Transverse colon (tissue), 4 donors: ENCODE measurements around the gene WDR7. TPM values are rescaled to one million over a fixed set of nuclear protein-coding genes. Genes with fewer than 3 reads are reported as not detected.

ENCODE experiments used
- DNase-seq: peaks from one replicate; pipeline ENCODE4 v3.0.0-alpha.2; 2019
- H3K27ac ChIP-seq, 4 donors: fragments of 200-600 bp; sonication (generic); 2 replicates each; pipeline ENCODE4 v1.5.1; 2016 to 2018; ENCODE audit warnings: inconsistent platforms in 4 of 4
- H3K27me3 ChIP-seq: fragments of 200-600 bp; sonication (generic); 2 replicates; pipeline ENCODE4 v1.5.1; 2017; ENCODE audit warnings: inconsistent platforms
- H3K36me3 ChIP-seq, 4 donors: fragments of 200-600 bp; sonication (generic); 2 replicates each; pipeline ENCODE4 v1.5.1; 2017 to 2019; ENCODE audit warnings: inconsistent platforms in 4 of 4
- H3K4me1 ChIP-seq, 4 donors: fragments of 200-600 bp; sonication (generic); 2 replicates each; pipeline ENCODE4 v1.5.1; 2017 to 2020; ENCODE audit warnings: inconsistent platforms in 4 of 4
- H3K4me3 ChIP-seq, 4 donors: fragments of 200-600 bp; sonication (generic); 1 replicate in 1 of 4; 2 replicates in 3 of 4; pipeline versions ENCODE4 v1.5.1 to v1.6.1; 2017 to 2019; ENCODE audit warnings: inconsistent platforms in 4 of 4
- H3K9me3 ChIP-seq, 2 donors: fragments of 200-600 bp; sonication (generic); 2 replicates each; pipeline ENCODE4 v1.5.1; 2017 to 2019; ENCODE audit warnings: inconsistent platforms in 2 of 2
- CTCF ChIP-seq, 5 experiments: fragments of 200-600 bp in 3 of 5; fragments of 450-650 bp in 2 of 5; sonication (generic) in 3 of 5; IDR thresholded peaks; 1 replicate in 2 of 5; 2 replicates in 3 of 5; pipeline ENCODE4 v1.5.1; 2016 to 2017; ENCODE audit warnings: antibody characterized with exemption in 5 of 5, inconsistent platforms in 3 of 5, mild to moderate bottlenecking in 2 of 5, moderate library complexity in 1 of 5
- EP300 ChIP-seq: sonication (generic); formaldehyde crosslinking; IDR thresholded peaks from one replicate; pipeline ENCODE4 v1.6.1; 2017; ENCODE audit warnings: antibody characterized with exemption, low read depth
- POLR2A ChIP-seq: fragments of 450-650 bp; IDR thresholded peaks from one replicate; pipeline ENCODE4 v1.6.1; 2016; ENCODE audit warnings: antibody characterized with exemption, mild to moderate bottlenecking, moderate library complexity
- POLR2AphosphoS5 ChIP-seq, 3 donors: sonication (generic); formaldehyde crosslinking; IDR thresholded peaks; one replicate each; pipeline ENCODE4 v1.6.1; 2016; ENCODE audit warnings: antibody characterized with exemption in 3 of 3
- WGBS, 2 donors: methylation state at CpG; one replicate each; pipeline ENCODE4 v1.1.5; 2018; ENCODE audit warnings: low coverage in 1 of 2; 5-methylcytosine and 5-hydroxymethylcytosine counted together
- in situ Hi-C, 4 donors: fragments of 200-750 bp; cut with MboI; loops; one replicate each; pipeline versions ENCODE4 v1.15.0 to v1.15.1; 2017; ENCODE audit warnings: low sequenced_read_pairs in 3 of 4, low pct_ligation_motif_present in 1 of 4, low pct_unique_long_range_greater_than_20kb in 1 of 4
- intact Hi-C: fragments of 100-400 bp; cut with DNase I; formaldehyde crosslinking; loops from one replicate; pipeline ENCODE4 v1.15.1; 2023; ENCODE audit warnings: low total_unique reads
- total RNA-seq, 4 donors: library from RNA; depleted of rRNA; stranded (reverse); fragments of >200 nt; gene quantifications; one replicate each; pipeline ENCODE4 v1.1.0, GENCODE V29; 2016

WDR7 gene
- total RNA-seq, 4 donors from 2014 or later, result 14.9 to 37.5 (median 27.9) TPM

GRCh38 chr18:57051021-57051656 lies 400.0 kb downstream of the WDR7 start:
- no peak overlapping the region for H3K4me3 ChIP-seq
- 0 to 12% methylated on average over 1 to 3 of the region's 3 CpGs for WGBS, 2 donors
- H3K27ac ChIP-seq, result peak overlapping the region; percentile 67 to 79 (median 76)
- H3K4me1 ChIP-seq, result peaks cover 3 to 24% (median 12%) of the 10 kb centered on the region in 4 donors
- H3K9me3 ChIP-seq, result no peaks in the 10 kb centered on the region
- H3K36me3 ChIP-seq, result no peaks in the 10 kb centered on the region
- DNase-seq, result peak; percentile 41
- intact Hi-C loops (no loop called here), in situ Hi-C loops (no loop called here)
- no peaks in the 10 kb centered on the region for H3K27me3 ChIP-seq
- TF ChIP-seq CTCF (IDR thresholded peaks at IDR 0.05), result no peak
- TF ChIP-seq EP300, result no peak
- TF ChIP-seq POLR2AphosphoS5 (IDR thresholded peaks at IDR 0.05), result no peak
- TF ChIP-seq POLR2A, result no peak

- Histone ChIP-seq H3K9me3 (no peaks in the 10 kb centered on the region), H3K27me3 (no peaks in the 10 kb centered on the region), H3K4me1 (peaks cover 3 to 24% (median 12%) of the 10 kb centered on the region in 4 donors), H3K27ac (peak overlapping the region; percentile 67 to 79 (median 76)), H3K36me3 (no peaks in the 10 kb centered on the region), H3K4me3 (no peak overlapping the region)
- no peak for TF ChIP-seq POLR2AphosphoS5 (IDR thresholded peaks at IDR 0.05)
- no peak for TF ChIP-seq EP300
- no peak for TF ChIP-seq CTCF (IDR thresholded peaks at IDR 0.05)
- no peak for TF ChIP-seq POLR2A
- 44 to 100% methylated on average over 1 to 4 of the region's 4 CpGs for WGBS, 2 donors
- DNase-seq, result peak; percentile 89
- intact Hi-C loops (no loop called here), in situ Hi-C loops (no loop called here)
Measured at GRCh38 chr18:57051657-57052044, 400.5 kb downstream of the WDR7 start.

- H3K4me1 ChIP-seq, result peaks cover 3 to 24% (median 12%) of the 10 kb centered on the region in 4 donors
- H3K36me3 ChIP-seq, result no peaks in the 10 kb centered on the region
- TF ChIP-seq POLR2A (no peak), POLR2AphosphoS5 (IDR thresholded peaks at IDR 0.05) (no peak), EP300 (no peak), CTCF (IDR thresholded peaks at IDR 0.05) (no peak)
- in situ Hi-C loops (no loop called here), intact Hi-C loops (no loop called here)
- no peaks in the 10 kb centered on the region for H3K9me3 ChIP-seq
- WGBS, 2 donors, result 50 to 62% methylated on average over 1 to 4 of the region's 4 CpGs
- no peak for DNase-seq
- H3K27ac ChIP-seq, result peak overlapping the region; percentile 67 to 79 (median 76)
- H3K27me3 ChIP-seq, result no peaks in the 10 kb centered on the region
- no peak overlapping the region for H3K4me3 ChIP-seq
Measured at GRCh38 chr18:57052173-57052572, 401.0 kb downstream of the WDR7 start.

GRCh38 chr18:57052759-57053158 lies 401.6 kb downstream of the WDR7 start:
- intact Hi-C loops (no loop called here), in situ Hi-C loops (no loop called here)
- 78% methylated on average over 5 of the region's 5 CpGs; no CpG with 5 or more reads in 1 of the 2 donors for WGBS, 2 donors

More at GRCh38 chr18:57052759-57053158, 401.6 kb downstream of the WDR7 start:
- Histone ChIP-seq H3K4me3 (no peak overlapping the region), H3K36me3 (no peaks in the 10 kb centered on the region), H3K4me1 (peaks cover 3 to 24% (median 12%) of the 10 kb centered on the region in 4 donors), H3K27me3 (no peaks in the 10 kb centered on the region), H3K9me3 (no peaks in the 10 kb centered on the region), H3K27ac (peak overlapping the region in 1 of 4 donors; percentile 79)
- peak; percentile 26 for DNase-seq
- no peak for TF ChIP-seq CTCF (IDR thresholded peaks at IDR 0.05)
- no peak for TF ChIP-seq POLR2A
- no peak for TF ChIP-seq POLR2AphosphoS5 (IDR thresholded peaks at IDR 0.05)
- no peak for TF ChIP-seq EP300
